Neural crest cell (in vitro differentiated cells): ENCODE results near the gene COMMD6. TPM values are rescaled to one million over a fixed set of nuclear protein-coding genes. Genes with fewer than 3 reads are reported as not detected.
"Not testable (repeated sequence)": the region's sequence is repeated elsewhere in the genome, so short reads cannot be mapped to it uniquely, and the experiment has no call there.

Source experiments
- DNase-seq: peaks from one replicate; pipeline ENCODE4 v3.0.0; 2021; ENCODE audit warnings: low read depth, mixed read lengths, low spot score
- H3K27ac Mint-ChIP-seq: one replicate; pipeline ENCODE4 v1.8.0; 2021; ENCODE audit warnings: mild to moderate bottlenecking, mixed read lengths; ENCODE audit not compliant: unreplicated experiment
- H3K27me3 Mint-ChIP-seq: 2 replicates; pipeline ENCODE4 v1.8.0; 2021; ENCODE audit warnings: low read depth, mild to moderate bottlenecking, mixed read lengths
- H3K36me3 Mint-ChIP-seq: 2 replicates; pipeline ENCODE4 v1.8.0; 2021; ENCODE audit warnings: low read depth, mild to moderate bottlenecking, mixed read lengths
- H3K4me1 Mint-ChIP-seq: 2 replicates; pipeline ENCODE4 v1.8.0; 2021; ENCODE audit warnings: mixed read lengths
- H3K4me3 Mint-ChIP-seq: one replicate; pipeline ENCODE4 v1.8.0; 2021; ENCODE audit warnings: mild to moderate bottlenecking, mixed read lengths
- H3K9me3 Mint-ChIP-seq: 2 replicates; pipeline ENCODE4 v1.8.0; 2021; ENCODE audit warnings: mixed read lengths
- CTCF ChIP-seq: fragments of 200-600 bp; sonication (generic); conservative IDR thresholded peaks from 2 replicates; pipeline ENCODE4 v1.5.0; 2021; ENCODE audit warnings: antibody characterized with exemption, mild to moderate bottlenecking
- total RNA-seq: library from RNA; stranded (reverse); gene quantifications from 2 replicates; pipeline ENCODE4 v1.2.1, GENCODE V29; 2021

Gene COMMD6
- total RNA-seq, 1 donor from 2014 or later, result 128 TPM

DNA sequence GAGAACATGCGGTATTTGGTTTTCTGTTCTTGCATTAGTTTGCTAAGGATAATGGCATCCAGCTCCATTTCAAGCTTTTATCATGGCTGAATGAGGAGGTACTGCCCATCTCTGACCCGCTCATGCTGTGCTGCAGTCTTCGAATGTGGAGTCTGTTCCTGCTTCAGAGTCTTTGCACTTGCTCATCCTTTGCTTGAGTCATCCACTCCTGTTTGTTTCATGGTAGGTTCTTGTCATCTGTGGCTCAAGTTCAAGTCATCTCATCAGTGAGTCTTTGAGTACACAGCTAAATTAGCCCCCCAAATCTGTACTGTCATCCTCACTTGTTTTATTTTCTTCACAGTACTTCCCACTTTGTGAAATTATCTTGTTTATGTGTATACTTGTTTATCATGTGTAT lies 17.3 kb upstream of the COMMD6 start:
- DNase-seq, result no peak
- Mint-ChIP-seq H3K27ac (no peak overlapping the region), H3K27me3 (no peaks in the 10 kb centered on the region), H3K4me3 (no peak overlapping the region), H3K9me3 (peaks cover 2% of the 10 kb centered on the region), H3K36me3 (peaks cover 13% of the 10 kb centered on the region), H3K4me1 (peaks cover 15% of the 10 kb centered on the region)
- no peak for TF ChIP-seq CTCF

DNA sequence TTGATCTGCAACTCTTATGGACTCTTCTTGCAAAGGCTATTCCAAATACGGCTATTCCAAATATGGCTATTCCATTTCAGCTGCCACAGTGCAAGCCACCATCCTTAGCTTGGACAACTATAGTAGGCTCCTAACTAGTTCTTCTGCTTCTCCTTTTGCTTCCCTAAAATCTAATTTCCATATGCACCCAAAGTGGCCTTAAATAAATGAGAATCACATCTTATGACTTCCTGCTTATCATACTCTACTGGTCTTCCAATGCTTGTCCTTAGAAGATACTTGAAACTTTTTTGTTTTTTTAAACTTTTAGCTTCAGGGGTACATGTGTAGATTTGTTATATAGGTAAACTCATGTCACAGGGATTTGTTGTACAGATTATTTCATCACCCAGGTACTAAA lies 16.8 kb upstream of the COMMD6 start:
- peaks cover 13% of the 10 kb centered on the region for H3K36me3 Mint-ChIP-seq
- TF ChIP-seq CTCF, result no peak
- H3K9me3 Mint-ChIP-seq, result peaks cover 2% of the 10 kb centered on the region
- no peak overlapping the region for H3K4me3 Mint-ChIP-seq
- H3K27ac Mint-ChIP-seq, result no peak overlapping the region
- peaks cover 16% of the 10 kb centered on the region for H3K4me1 Mint-ChIP-seq
- H3K27me3 Mint-ChIP-seq, result no peaks in the 10 kb centered on the region
- DNase-seq, result no peak

DNA sequence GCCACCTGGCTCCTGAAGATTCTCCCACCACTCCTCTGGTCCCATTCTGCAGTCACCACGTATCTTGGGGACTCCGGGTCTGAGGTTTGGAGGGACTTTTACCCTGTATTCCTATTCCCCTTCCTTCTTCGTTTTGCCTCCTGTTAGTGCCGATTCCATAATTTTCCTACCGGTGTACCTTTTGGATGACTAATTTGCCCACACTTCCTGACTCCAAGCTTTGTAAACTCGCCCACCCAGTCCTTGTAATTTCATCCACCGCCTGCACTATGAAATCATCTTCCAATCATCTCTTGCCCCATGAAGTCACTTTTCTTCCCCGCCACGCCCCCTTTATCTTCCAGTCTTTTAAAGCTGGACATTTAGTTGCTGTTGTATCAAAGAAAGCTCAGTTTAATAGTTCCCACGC lies 12.5 kb upstream of the COMMD6 start:
- TF ChIP-seq CTCF, result no peak
- DNase-seq, result no peak
- Mint-ChIP-seq H3K9me3 (no peaks in the 10 kb centered on the region), H3K27me3 (no peaks in the 10 kb centered on the region), H3K4me1 (peaks cover 27% of the 10 kb centered on the region), H3K36me3 (peaks cover 9% of the 10 kb centered on the region), H3K27ac (peak overlapping the region; percentile 93), H3K4me3 (peak overlapping the region; percentile 97)

- no peaks in the 10 kb centered on the region for H3K9me3 Mint-ChIP-seq
- TF ChIP-seq CTCF, result peak; percentile 82
- peak; percentile 97 for DNase-seq
- H3K4me1 Mint-ChIP-seq, result peaks cover 27% of the 10 kb centered on the region
- peak within 1 kb of the TSS; percentile 97 for H3K4me3 Mint-ChIP-seq
- peak within 1 kb of the TSS; percentile 99 for H3K27ac Mint-ChIP-seq
- peaks cover 7% of the 10 kb centered on the region for H3K36me3 Mint-ChIP-seq
- no peaks in the 10 kb centered on the region for H3K27me3 Mint-ChIP-seq
These were observed 11.9 kb upstream of the COMMD6 start, which contains the start of gene UCHL3 for GRCh38 chr13:75549262-75550158. TSS of gene UCHL3 (plus strand) at chr13:75549791. CDS start at chr13:75549821, 30 bp downstream.

GRCh38 chr13:75547917-75548316 lies 10.3 kb upstream of the COMMD6 start:
- Mint-ChIP-seq H3K27ac (no peak overlapping the region), H3K36me3 (no peaks in the 10 kb centered on the region), H3K27me3 (no peaks in the 10 kb centered on the region), H3K4me3 (peak overlapping the region; percentile 69), H3K9me3 (no peaks in the 10 kb centered on the region), H3K4me1 (peaks cover 27% of the 10 kb centered on the region)
- TF ChIP-seq CTCF, result no peak
- DNase-seq, result no peak

DNA sequence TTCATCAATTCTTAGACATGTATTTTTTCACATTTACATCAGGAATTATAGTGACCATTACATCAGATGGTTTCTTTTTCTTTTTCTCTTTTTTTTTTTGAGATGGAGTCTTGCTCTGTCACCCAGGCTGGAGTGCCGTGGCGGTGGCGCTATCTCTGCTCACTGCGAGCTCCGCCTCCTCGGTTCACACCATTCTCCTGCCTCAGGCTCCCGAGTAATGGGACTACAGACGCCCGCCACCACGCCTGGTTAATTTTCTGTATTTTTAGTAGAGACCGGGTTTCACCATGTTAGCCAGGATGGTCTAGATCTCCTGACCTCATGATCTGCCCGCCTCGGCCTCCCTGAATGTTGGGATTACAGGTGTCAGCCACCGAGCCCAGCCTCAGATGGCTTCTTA lies 7.7 kb upstream of the COMMD6 start:
- not testable (repeated sequence) for H3K9me3 Mint-ChIP-seq, H3K36me3 Mint-ChIP-seq, H3K4me3 Mint-ChIP-seq, DNase-seq, H3K27ac Mint-ChIP-seq, H3K27me3 Mint-ChIP-seq
- peaks cover 20% of the 10 kb centered on the region for H3K4me1 Mint-ChIP-seq
